Measurements from ENCODE around the gene GDPD2. TPM values are rescaled to one million over a fixed set of nuclear protein-coding genes. Genes with fewer than 3 reads are reported as not detected.

GDPD2 gene
- total RNA-seq, 1 donor from 2014 or later = not detected

DNA sequence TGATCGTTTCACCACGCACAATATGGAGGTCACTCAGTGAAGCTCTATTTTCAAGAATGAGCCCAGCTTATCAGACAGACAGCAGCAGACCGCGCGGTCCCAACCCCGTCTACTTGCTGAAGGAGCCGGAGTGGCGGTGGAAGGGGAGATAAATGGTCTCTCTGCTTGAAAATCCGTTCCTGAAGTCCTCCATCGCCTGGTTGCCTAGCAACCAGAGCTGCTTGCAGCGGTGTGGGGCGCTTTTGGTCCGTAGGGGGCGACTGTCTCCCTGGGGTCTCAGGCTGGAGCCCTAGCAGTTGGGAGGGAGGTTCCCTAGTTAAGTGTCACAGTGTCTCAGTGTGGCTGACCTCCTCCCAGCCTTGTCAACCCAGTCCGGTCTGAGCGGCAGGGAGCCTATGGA, 13.2 kb downstream of the GDPD2 start:
- H3K27ac Mint-ChIP-seq (ENCODE audit: unreplicated experiment) = no peak overlapping the region
- H3K9me3 Mint-ChIP-seq (ENCODE audit: unreplicated experiment) = no peaks in the 10 kb centered on the region
- peaks cover 4% of the 10 kb centered on the region for H3K4me1 Mint-ChIP-seq (ENCODE audit: low read depth, unreplicated experiment)
- DNase-seq = peak; percentile 32
- H3K4me3 Mint-ChIP-seq (ENCODE audit: unreplicated experiment) = peak overlapping the region; percentile 63
- TF ChIP-seq, protein P1, sequence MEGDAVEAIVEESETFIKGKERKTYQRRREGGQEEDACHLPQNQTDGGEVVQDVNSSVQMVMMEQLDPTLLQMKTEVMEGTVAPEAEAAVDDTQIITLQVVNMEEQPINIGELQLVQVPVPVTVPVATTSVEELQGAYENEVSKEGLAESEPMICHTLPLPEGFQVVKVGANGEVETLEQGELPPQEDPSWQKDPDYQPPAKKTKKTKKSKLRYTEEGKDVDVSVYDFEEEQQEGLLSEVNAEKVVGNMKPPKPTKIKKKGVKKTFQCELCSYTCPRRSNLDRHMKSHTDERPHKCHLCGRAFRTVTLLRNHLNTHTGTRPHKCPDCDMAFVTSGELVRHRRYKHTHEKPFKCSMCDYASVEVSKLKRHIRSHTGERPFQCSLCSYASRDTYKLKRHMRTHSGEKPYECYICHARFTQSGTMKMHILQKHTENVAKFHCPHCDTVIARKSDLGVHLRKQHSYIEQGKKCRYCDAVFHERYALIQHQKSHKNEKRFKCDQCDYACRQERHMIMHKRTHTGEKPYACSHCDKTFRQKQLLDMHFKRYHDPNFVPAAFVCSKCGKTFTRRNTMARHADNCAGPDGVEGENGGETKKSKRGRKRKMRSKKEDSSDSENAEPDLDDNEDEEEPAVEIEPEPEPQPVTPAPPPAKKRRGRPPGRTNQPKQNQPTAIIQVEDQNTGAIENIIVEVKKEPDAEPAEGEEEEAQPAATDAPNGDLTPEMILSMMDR (IDR thresholded peaks at IDR 0.05; ENCODE audit: partially characterized antibody, unreplicated experiment) = no peak
- peaks cover 3% of the 10 kb centered on the region for H3K27me3 Mint-ChIP-seq (ENCODE audit: unreplicated experiment)
- no peaks in the 10 kb centered on the region for H3K36me3 Mint-ChIP-seq (ENCODE audit: unreplicated experiment)

DNA sequence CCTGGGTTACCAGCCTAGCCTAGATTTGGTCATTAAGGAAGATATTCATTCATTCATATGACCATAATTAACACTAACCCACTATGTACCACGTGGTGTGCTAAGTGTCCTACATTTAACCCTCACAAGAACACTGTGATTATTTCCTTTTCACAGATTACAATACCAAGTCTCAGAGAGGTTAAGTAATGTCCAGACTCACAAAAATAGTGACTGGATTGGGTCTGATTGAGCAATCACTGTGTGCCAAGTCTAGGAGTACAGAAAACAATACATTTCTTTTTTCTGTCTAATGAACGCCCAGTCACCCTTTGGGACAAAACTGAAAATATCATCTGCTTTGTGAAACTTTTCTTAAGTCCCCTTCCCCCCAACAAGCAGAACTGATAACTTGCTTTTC, 13.9 kb downstream of the GDPD2 start:
- Mint-ChIP-seq H3K4me1 (ENCODE audit: low read depth, unreplicated experiment) (peaks cover 4% of the 10 kb centered on the region), H3K36me3 (ENCODE audit: unreplicated experiment) (no peaks in the 10 kb centered on the region), H3K27me3 (ENCODE audit: unreplicated experiment) (peaks cover 3% of the 10 kb centered on the region), H3K9me3 (ENCODE audit: unreplicated experiment) (no peaks in the 10 kb centered on the region), H3K4me3 (ENCODE audit: unreplicated experiment) (no peak overlapping the region), H3K27ac (ENCODE audit: unreplicated experiment) (no peak overlapping the region)
- DNase-seq = no peak
- TF ChIP-seq, protein P1 (IDR thresholded peaks at IDR 0.05; ENCODE audit: partially characterized antibody, unreplicated experiment) = no peak

DNA sequence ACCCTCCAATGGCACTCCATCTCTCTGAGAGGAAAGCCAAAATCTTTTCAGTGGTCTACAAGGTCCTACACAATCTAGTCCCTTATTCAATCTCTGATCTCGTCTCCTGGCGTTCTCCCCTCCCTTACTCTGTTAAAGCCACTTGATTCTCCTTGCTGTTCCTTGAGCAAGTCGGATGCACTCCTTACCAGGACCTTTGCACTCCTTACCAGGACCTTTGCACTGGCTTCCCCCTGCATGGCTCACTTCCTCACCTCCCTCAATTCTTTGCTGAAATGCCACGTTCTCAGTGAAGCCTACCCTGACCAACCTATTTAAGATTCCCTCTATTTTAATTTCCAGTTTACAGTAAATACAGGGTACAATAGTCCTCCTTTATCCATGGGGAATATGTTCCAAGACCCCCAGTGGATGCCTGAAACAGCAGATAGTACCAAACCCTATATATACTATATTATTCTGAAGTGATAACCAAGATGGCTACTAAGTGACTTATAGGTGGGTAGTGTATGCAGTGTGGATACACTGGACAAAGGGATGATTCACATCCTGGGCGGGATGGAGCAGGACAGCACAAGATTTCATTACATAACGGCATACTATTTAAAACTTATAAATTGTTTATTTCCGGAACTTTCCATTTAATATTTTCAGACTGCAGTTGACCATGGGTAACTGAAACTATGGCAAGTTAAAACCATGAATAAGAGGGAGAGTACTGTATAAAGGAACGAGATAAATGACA, 15.0 kb downstream of the GDPD2 start:
- H3K9me3 Mint-ChIP-seq (ENCODE audit: unreplicated experiment) = no peaks in the 10 kb centered on the region
- peaks cover 1% of the 10 kb centered on the region for H3K27me3 Mint-ChIP-seq (ENCODE audit: unreplicated experiment)
- H3K4me3 Mint-ChIP-seq (ENCODE audit: unreplicated experiment) = no peak overlapping the region
- no peaks in the 10 kb centered on the region for H3K36me3 Mint-ChIP-seq (ENCODE audit: unreplicated experiment)
- DNase-seq = no peak
- peaks cover 4% of the 10 kb centered on the region for H3K4me1 Mint-ChIP-seq (ENCODE audit: low read depth, unreplicated experiment)
- TF ChIP-seq, protein P1 (IDR thresholded peaks at IDR 0.05; ENCODE audit: partially characterized antibody, unreplicated experiment) = no peak
- no peak overlapping the region for H3K27ac Mint-ChIP-seq (ENCODE audit: unreplicated experiment)

DNA sequence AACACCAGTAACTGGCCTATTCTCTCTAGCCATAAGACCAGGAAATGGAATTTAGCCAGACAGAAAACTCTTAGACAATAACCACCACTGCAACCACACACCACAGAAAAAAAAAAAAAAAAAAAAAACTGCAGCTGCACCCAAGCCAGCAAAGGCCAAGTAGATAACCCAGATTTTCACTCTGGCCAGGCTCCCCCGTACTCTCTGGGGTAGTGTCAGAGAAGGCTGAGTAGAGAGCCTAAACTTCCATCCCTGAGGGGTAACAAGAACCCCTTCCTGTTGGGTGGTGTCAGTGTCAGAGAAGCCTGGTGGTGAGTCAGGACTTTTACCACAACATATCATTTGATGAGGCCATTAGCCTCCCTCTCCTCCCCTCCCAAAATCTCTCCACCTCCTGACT, 15.9 kb downstream of the GDPD2 start:
- Mint-ChIP-seq H3K4me3 (ENCODE audit: unreplicated experiment) (no peak overlapping the region), H3K4me1 (ENCODE audit: low read depth, unreplicated experiment) (peaks cover 4% of the 10 kb centered on the region), H3K27ac (ENCODE audit: unreplicated experiment) (no peak overlapping the region), H3K27me3 (ENCODE audit: unreplicated experiment) (no peaks in the 10 kb centered on the region), H3K36me3 (ENCODE audit: unreplicated experiment) (no peaks in the 10 kb centered on the region), H3K9me3 (ENCODE audit: unreplicated experiment) (no peaks in the 10 kb centered on the region)
- TF ChIP-seq, protein P1 (IDR thresholded peaks at IDR 0.05; ENCODE audit: partially characterized antibody, unreplicated experiment) = no peak
- no peak for DNase-seq

DNA sequence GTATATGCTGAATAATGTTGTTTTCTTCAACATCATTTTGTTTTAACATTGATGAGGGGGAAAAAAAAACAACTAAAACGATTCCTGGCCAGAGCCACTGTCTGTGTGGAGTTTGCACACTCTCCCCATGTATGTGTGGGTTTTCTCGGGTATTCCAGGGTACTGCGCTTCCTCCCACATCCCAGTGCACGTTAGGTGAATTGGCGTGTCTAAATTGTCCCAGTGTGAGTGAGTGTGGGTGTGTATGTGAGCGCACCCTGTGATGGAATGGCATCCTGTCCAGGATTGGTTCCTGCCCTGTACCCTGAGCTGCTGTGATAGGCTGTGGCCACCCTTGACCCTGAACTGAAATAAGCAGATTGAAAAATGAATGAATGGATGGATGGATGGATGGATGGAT, 19.1 kb downstream of the GDPD2 start:
- TF ChIP-seq, protein P1 (IDR thresholded peaks at IDR 0.05; ENCODE audit: partially characterized antibody, unreplicated experiment) = no peak
- no peaks in the 10 kb centered on the region for H3K9me3 Mint-ChIP-seq (ENCODE audit: unreplicated experiment)
- DNase-seq = no peak
- no peak overlapping the region for H3K4me3 Mint-ChIP-seq (ENCODE audit: unreplicated experiment)
- no peaks in the 10 kb centered on the region for H3K4me1 Mint-ChIP-seq (ENCODE audit: low read depth, unreplicated experiment)
- no peaks in the 10 kb centered on the region for H3K36me3 Mint-ChIP-seq (ENCODE audit: unreplicated experiment)
- no peak overlapping the region for H3K27ac Mint-ChIP-seq (ENCODE audit: unreplicated experiment)
- no peaks in the 10 kb centered on the region for H3K27me3 Mint-ChIP-seq (ENCODE audit: unreplicated experiment)
